IPS-18c (cell line): ENCODE data around the gene KLHL29.

Experiments
- H3K4me3 ChIP-seq: 2 replicates; pipeline ENCODE4 v1.7.0; 2013; ENCODE audit warnings: low read depth, mild to moderate bottlenecking, low read length, moderate library complexity; ENCODE audit not compliant: insufficient read depth
- H3K9me3 ChIP-seq: one replicate; pipeline ENCODE4 v1.6.1; 2013; ENCODE audit warnings: mild to moderate bottlenecking, low read length, moderate library complexity; ENCODE audit not compliant: control insufficient read depth, insufficient read depth

The KLHL29 gene

DNA sequence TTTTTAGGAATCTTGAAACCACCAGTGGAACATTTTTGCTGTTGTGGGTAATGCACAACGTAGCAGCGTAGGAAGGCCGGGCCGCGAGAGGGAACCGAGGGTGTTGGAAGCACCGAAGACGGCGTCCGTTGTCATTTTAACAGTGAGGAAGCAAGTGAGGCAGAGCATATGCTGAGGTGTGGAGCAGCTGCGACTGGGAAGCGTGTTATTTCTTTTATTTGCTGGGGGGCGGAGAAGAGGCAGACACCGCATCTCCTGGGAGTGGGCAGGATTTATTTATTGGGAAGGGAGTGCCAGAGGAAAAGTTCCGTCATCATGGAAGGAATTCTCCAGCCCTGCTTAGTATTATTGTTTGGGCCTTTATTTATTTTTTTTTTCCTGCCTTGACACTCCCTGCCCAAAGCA is 232.8 kb downstream of the KLHL29 start:
- H3K9me3 ChIP-seq, result peaks cover 2% of the 10 kb centered on the region
- no peak overlapping the region for H3K4me3 ChIP-seq

DNA sequence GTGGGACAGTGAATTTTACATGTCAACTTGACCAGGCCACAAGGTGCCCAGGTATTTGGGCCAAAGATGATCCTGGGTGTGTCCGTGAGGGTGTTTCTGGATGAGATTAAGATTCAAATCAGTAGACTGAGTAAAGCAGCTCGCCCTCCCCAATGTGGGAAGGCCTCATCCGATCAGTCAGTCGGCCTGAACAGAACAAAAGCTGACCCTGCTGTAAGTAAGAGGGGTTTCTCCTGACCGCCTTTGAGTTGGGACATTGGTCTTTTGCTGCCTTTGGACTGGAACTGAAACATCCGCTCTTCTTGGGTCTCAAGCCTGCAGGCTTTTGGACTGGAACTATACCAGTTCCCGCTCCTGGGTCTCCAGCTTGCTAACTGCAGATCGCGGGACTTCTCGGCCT is 233.3 kb downstream of the KLHL29 start:
- Histone ChIP-seq H3K9me3 (peaks cover 4% of the 10 kb centered on the region), H3K4me3 (no peak overlapping the region)

DNA sequence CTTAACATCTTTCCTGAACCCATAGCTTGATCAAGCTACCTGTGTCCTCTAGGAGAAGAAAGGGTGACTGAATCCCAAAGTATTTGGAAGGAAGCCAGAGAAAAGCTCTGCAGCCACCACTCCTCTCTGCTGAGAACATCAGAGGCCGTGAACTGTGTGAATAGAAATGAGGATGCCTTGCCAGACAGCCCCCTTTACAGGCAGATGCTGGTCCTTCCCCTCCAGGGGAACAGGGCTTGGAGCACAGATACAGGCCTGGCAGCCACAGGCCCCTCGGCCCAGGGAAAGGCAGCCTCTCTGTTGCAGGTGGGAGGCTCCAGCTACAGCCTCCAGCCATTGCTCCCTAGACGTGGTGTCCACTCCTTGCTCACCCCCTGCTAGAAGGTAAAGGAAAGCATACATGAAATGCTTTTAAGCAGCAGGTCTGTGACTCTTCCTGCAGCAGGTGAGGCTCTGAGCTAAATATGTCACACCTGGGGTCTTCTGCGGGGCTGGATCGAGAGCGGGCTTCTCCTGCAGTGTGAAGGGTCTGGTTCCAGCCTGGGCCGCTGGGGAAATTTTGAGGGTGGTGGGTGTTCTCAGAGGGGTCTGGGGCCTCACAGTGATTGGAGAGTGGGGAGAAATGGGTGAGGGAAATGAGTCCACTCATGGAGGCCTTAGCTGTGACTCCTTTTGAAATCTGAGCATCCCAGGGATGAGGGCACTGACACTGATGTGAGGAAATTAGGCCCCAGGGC is 234.0 kb downstream of the KLHL29 start:
- peaks cover 4% of the 10 kb centered on the region for H3K9me3 ChIP-seq
- H3K4me3 ChIP-seq, result no peak overlapping the region

GRCh38 chr2:23619941-23620340 is 235.0 kb downstream of the KLHL29 start:
- Histone ChIP-seq H3K9me3 (peaks cover 4% of the 10 kb centered on the region), H3K4me3 (no peak overlapping the region)

- H3K4me3 ChIP-seq, result no peak overlapping the region
- H3K9me3 ChIP-seq, result peaks cover 4% of the 10 kb centered on the region
Measured at GRCh38 chr2:23620841-23621341, 235.9 kb downstream of the KLHL29 start.

DNA sequence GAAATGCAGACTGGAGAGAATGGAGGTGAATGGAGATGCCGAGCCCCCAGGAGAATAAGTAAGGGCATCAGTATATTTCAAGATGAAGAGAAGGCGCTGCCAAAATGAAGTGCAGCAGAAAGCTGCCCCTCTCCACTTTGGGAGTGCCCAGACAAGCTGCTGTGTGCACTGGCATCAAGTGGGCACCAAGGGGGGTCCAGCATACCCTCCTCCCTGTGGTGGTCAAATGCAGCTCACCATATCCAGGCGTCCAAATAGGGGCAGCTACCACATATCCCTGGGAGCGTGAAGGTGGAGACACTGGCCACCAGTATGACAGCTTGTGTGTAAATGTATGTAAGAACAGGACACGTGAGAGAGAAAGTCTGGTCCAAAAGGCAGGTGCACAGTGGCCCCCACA is 236.6 kb downstream of the KLHL29 start:
- H3K4me3 ChIP-seq, result no peak overlapping the region

DNA sequence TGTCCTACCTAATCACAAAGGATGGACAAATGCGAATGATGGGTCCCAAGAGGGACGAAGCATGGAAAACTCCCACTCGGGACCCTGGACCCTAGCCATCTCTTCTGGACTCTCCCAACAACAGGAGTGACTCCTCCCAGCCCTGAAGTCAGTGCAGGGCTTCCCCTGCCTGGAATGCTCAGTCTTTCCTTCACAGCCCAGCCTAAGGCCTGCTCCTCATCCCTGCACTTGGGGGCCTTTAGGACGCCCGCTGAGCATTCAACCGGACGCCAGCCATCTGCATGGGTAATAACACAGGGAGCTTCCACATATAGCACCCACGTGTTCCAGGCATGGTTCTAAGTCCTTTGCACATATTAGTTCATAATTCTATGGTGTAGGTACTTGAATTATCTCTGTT is 237.5 kb downstream of the KLHL29 start:
- Histone ChIP-seq H3K9me3 (peaks cover 2% of the 10 kb centered on the region), H3K4me3 (no peak overlapping the region)

More for the DNA sequence above, 236.6 kb downstream of the KLHL29 start:
- peaks cover 2% of the 10 kb centered on the region for H3K9me3 ChIP-seq

DNA sequence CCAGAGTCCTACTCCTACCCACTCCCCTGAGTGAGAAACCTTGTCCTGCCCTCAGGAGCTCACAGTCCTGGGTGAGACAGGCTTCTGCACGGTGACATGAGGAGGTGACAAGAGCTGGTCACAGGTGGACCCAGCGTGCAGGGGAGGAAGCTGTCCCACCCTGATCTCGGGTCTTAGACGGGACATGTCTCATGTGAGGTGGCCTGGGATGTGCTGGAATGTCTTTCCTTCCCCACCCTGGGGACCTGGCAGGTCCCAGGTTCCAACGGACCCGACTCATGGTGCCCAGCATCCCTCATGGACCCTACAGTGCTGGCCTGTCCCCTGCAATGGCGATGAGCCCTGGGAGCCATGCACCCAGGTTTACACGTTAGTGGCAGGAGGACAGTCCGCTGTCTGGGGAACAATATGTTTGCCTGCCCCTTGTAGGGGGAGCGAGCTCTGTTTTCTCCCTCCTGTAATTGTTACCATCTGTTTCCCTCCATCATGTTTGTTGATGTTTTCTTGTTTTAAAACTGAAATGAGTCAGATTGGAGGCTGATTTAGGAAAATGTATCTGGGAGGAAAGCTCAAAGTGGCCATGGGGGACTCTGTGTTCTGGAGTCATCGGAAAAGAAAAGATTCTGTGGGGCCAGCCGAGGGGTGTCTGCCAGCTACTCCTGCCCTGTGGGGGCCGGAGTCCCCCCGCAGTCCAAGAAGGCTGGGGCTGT is 238.1 kb downstream of the KLHL29 start:
- H3K9me3 ChIP-seq, result peaks cover 2% of the 10 kb centered on the region
- H3K4me3 ChIP-seq, result no peak overlapping the region

- H3K4me3 ChIP-seq, result no peak overlapping the region
- H3K9me3 ChIP-seq, result peaks cover 2% of the 10 kb centered on the region
Measured at GRCh38 chr2:23624378-23624777, 239.4 kb downstream of the KLHL29 start.

DNA sequence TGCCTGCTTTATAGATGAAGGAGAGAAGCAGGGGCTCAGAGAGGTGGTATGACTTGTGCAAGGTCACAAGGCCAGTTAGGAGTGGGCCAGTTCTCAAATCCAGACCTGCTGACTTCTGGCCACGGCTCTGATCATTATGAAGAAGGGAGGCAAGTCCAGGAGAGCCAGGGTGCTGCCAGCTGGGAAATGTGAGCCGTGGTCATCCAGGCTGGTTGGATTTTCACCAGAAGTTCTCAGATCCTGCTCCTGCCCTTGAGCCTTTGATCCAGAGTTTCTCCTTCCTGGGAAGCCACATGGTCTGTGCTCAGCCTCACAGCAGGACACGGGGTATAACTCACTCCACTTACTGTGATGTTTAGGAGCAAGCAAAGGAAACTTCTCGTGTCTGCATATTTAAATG is 239.9 kb downstream of the KLHL29 start:
- Histone ChIP-seq H3K4me3 (no peak overlapping the region), H3K9me3 (peaks cover 2% of the 10 kb centered on the region)

DNA sequence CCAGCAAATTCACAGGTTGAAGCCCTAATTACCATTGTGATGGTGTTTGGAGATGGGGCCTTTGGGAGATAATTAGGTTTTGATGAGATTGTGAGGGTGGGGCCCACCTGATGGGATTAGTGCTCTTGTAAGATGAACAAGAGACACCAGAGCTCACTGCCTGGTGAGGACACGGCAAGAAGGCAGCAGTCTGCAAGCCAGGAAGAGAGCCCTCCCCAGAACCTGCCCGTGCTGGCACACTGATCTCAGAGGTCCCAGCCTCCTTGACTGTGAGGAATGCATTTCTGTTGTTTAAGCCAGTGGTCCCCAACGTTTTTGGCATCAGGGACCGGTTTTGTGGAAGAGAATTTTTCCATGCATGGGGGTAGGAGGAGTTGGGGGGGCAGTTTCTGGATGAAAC is 240.7 kb downstream of the KLHL29 start:
- Histone ChIP-seq H3K4me3 (no peak overlapping the region), H3K9me3 (peaks cover 2% of the 10 kb centered on the region)

- no peak overlapping the region for H3K4me3 ChIP-seq
- H3K9me3 ChIP-seq, result peaks cover 2% of the 10 kb centered on the region
Measured at GRCh38 chr2:23626701-23627230, 241.8 kb downstream of the KLHL29 start.

DNA sequence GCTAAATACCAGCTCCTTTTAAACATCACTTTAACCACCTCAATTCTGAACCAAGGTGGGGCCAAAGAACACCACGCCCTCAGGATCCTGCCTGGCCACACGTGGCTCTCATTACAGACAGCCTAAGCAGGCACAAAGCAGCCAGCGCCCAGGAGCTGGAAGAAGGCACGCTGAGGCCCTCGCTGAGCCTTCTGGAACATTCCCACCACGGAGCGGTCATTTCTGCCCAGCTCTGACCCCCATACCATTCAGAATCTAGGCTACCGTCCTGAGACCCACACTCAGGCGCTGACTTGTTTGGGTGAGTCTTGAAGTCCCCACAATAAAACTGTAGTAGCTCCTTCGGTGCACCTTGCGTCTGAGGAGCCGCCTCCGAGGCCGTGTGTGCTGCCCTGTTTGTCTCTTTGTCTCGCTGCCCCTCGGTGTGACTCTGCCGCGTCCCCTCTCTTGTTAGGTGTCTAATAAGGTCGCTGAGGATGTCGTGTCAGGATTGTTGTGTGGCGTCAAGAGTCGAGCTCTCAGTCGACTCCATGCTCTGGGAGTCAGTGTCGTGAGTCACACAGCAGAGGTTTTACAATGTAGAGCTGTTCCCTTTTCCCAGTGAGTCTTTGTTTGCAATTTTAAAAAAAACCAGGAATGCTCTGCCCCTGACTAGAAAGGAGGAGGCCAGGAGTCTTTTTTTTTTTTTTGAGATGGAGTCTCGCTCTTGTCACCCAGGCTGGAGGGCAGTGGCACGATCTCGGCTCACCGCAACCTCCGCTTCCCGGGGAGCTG is 242.4 kb downstream of the KLHL29 start:
- peaks cover 2% of the 10 kb centered on the region for H3K9me3 ChIP-seq
- no peak overlapping the region for H3K4me3 ChIP-seq

- no peaks in the 10 kb centered on the region for H3K9me3 ChIP-seq
- H3K4me3 ChIP-seq, result no peak overlapping the region
Measured at GRCh38 chr2:23628926-23629771, 244.2 kb downstream of the KLHL29 start.

DNA sequence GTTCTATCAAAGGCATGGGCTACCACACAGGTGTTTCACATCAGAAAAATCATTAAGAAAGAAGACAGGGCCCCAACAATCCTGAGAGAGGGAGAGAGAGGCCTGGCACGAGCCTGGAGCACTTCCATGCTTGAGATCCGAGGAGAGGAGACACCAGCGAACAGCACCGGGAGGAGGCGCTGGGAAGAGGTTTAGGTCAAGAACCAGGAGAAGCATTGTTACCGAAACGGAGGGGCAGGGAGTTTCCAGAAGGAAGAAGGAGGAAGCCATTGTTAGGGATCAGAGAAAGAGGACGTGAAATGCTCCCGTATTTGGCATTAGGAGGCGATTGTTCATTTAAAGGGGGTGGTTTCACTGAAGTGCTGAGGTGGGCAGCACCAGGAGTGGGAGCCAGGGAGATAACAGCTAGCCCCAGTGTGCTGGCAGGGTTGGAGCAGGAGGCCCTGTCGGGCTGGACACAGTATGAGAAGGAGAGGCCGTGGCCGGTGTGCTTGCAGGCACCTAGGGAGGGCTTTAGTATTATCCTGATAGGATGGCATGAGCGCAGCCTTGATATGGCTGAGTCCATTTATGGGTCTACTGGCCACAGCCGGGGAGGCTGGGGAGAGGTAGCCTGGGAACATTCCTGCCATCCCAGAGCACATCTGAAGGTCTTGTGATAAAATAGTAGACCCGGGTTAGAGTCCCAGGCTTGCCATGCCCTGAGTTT is 244.9 kb downstream of the KLHL29 start:
- no peaks in the 10 kb centered on the region for H3K9me3 ChIP-seq
- H3K4me3 ChIP-seq, result no peak overlapping the region

- no peak overlapping the region for H3K4me3 ChIP-seq
- H3K9me3 ChIP-seq, result no peaks in the 10 kb centered on the region
Measured at GRCh38 chr2:23630961-23631360, 246.0 kb downstream of the KLHL29 start.
